Measurements from ENCODE around the gene KIF3A.

DNA sequence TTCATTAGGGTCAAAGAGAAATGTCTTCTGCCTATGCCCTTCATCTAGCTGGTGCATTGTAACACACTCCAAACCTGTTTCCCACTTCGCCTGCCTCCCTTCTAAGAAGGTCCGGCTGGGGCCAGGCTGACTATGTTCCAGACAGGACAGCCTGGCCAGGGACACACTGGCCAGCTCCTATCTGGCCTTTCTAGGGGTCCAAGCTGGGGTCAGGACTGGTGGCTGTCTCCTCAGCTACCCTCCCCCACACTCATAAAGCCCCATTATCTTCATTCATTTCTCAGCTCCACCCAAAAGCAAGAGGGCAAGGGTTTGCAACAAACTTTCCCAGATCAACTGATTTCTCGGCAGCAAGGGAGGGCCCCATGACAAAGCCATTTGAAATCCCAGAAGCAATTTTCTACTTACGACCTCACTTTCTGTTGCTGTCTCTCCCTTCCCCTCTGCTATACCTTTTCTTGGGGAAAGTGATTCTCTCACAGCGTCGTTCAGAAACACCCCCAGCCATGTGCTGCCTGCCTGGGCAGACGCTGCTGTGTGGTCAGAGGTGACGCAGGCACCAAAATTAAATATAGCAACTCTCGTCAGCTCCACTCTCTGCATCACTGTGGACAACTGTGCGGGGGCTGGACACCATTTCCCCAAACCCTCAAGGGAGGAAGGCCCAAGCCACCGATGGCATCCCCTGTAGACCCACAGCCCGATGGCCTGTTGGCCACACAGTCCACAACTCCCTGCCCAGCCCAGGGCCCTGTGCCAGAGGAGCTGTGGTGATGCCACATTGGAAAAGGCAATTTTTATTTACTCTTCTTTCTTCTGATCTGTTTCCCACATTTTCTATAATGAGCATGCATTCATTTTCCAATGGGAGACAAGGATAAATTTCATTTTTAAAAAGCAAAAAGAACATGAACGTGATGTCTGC is 73.3 kb downstream of the KIF3A start:
- TF ChIP-seq CTCF (IDR thresholded peaks at IDR 0.05; ENCODE audit: low read length) = no peak
- no peak for TF ChIP-seq EZH2 (optimal IDR thresholded peaks at IDR 0.05; ENCODE audit: low read depth, low read length)
- no peak for TF ChIP-seq EZH2phosphoT487 (IDR thresholded peaks at IDR 0.05; ENCODE audit: low read length)

Data from MM.1S (cell line).